ENCODE measurements around the gene TMTC1.

DNA sequence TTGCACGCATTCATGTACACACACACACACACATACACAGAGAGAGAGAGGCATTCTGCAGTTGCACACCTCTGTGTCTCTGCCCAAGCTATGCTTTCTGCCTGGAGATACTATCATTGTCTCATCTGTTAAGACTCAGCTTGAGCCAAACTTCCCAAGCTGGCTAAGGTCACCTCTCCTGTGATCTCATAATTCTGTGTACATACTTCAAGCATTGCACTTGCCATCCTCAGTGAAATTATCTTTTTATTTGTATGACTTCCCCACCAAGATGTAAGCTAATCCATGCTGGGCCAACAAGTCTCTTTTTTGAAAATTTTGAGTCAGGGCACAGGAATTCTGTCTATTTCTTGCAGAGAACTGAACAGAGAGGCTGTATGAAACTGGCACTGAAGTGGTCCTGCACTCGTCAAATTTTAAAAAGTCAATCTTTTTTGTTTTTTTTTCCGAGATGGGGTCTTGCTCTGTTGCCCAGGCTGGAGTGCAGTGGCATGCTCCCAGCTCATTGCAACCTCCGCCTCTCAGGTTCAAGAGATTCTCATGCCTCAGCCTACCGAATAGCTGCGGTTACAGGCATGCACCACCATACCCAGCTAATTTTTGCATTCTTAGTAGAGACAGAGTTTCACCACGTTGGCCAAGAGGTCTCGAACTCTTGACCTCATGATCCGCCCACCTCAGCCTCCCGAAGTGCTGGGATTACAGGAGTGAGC lies 44.3 kb downstream of the TMTC1 start:
- TF ChIP-seq EZH2 (IDR thresholded peaks at IDR 0.05; ENCODE audit: low read length): no peak
- TF ChIP-seq, protein P1, sequence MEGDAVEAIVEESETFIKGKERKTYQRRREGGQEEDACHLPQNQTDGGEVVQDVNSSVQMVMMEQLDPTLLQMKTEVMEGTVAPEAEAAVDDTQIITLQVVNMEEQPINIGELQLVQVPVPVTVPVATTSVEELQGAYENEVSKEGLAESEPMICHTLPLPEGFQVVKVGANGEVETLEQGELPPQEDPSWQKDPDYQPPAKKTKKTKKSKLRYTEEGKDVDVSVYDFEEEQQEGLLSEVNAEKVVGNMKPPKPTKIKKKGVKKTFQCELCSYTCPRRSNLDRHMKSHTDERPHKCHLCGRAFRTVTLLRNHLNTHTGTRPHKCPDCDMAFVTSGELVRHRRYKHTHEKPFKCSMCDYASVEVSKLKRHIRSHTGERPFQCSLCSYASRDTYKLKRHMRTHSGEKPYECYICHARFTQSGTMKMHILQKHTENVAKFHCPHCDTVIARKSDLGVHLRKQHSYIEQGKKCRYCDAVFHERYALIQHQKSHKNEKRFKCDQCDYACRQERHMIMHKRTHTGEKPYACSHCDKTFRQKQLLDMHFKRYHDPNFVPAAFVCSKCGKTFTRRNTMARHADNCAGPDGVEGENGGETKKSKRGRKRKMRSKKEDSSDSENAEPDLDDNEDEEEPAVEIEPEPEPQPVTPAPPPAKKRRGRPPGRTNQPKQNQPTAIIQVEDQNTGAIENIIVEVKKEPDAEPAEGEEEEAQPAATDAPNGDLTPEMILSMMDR (optimal IDR thresholded peaks at IDR 0.05 in 1 of 3, IDR thresholded peaks at IDR 0.05 in 1 of 3, conservative IDR thresholded peaks at IDR 0.05 in 1 of 3; ENCODE audit: extremely low read depth in 1 of 3, insufficient read depth in 2 of 3, low read length in 3 of 3): no peak
